T-helper 1 cell treated with Interleukin-12 subunit alpha and Interleukin-12 subunit beta and Interleukin-4 antibody, amounts not matched to agents 30 μg/mL and 1 μg/mL, for 36 hours (primary cell): ENCODE results near the gene TNP1.

Experiments
- H3K27ac Mint-ChIP-seq: one replicate; pipeline ENCODE4 v1.8.0; 2021; ENCODE audit warnings: mild to moderate bottlenecking, mixed read lengths
- H3K27me3 Mint-ChIP-seq: one replicate; pipeline ENCODE4 v1.8.0; 2021; ENCODE audit warnings: low read depth, mixed read lengths
- H3K36me3 Mint-ChIP-seq: one replicate; pipeline ENCODE4 v1.8.0; 2021; ENCODE audit warnings: low read depth, mixed read lengths
- H3K4me1 Mint-ChIP-seq: one replicate; pipeline ENCODE4 v1.8.0; 2021; ENCODE audit warnings: low read depth, mixed read lengths
- H3K4me3 Mint-ChIP-seq: one replicate; pipeline ENCODE4 v1.8.0; 2021; ENCODE audit warnings: mild to moderate bottlenecking, moderate library complexity, mixed read lengths
- H3K9me3 Mint-ChIP-seq: one replicate; pipeline ENCODE4 v1.8.0; 2021; ENCODE audit warnings: mixed read lengths

The TNP1 gene, protein sequence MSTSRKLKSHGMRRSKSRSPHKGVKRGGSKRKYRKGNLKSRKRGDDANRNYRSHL

DNA sequence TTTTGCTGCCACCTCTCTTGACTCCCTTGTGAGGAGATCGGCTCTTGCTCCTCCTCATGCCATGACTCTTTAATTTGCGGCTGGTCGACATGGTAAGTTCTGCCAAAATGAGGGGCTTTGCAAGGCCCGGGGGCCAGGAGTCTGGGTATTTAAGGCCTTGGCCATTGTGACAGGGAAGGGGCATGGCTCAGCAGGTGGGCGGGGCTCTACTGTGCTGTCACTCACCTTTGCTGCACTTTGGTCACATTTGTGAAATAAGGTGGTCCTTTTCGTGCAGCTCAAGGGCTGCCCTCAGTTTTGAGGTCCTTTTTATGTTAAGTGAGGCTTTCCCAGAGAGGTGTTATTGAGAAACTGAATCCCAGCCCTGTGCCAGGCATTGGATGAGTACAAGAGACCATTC is at the start of gene TNP1:
TSS of gene TNP1 (minus strand) at position 121 of the 400 bp plus-strand sequence. CDS start at position 91, 30 bp downstream.
- Mint-ChIP-seq H3K27ac (peak within 1 kb of the TSS; percentile 93), H3K27me3 (no peaks in the 10 kb centered on the region), H3K4me3 (no peak within 1 kb of the TSS), H3K36me3 (no peaks in the 10 kb centered on the region), H3K4me1 (peaks cover 37% of the 10 kb centered on the region), H3K9me3 (no peaks in the 10 kb centered on the region)

GRCh38 chr2:216908300-216908699 is 48.4 kb upstream of the TNP1 start:
- Mint-ChIP-seq H3K36me3 (peaks cover 7% of the 10 kb centered on the region), H3K27ac (no peak overlapping the region), H3K27me3 (peaks cover 9% of the 10 kb centered on the region), H3K4me3 (no peak overlapping the region), H3K9me3 (peaks cover 11% of the 10 kb centered on the region), H3K4me1 (peaks cover 13% of the 10 kb centered on the region)

DNA sequence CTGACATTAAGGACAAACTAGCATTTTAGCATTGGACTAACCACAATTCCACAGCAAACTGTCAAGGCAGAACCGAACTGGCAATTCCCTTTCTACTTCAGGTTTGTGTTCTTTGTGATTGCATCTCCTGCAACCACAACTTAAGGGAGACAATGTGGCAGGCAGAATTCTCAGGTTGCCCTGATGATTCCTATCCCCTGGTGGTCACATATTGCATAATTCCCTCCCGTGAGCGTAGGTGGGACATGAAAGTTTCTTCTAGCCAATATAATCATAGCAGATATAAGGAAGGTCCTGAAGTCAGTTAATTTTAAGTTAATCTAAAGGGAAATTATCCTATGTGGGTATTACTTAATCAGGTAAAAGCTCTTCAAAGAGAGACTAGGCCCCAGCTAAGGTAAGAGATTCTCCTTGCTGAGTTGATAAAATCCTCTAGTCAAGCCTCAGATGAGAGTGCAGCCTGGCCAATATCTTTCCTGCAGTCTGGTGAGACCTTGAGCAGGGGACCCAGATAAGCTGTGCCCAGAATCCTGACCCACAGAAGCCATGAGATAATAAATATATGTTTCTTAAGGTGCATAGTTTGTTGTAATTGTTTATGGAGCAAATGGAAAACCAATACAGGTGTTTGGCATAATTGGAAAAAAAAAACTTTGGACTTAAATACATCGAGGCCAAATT is 45.9 kb upstream of the TNP1 start:
- H3K4me1 Mint-ChIP-seq = peaks cover 13% of the 10 kb centered on the region
- peaks cover 21% of the 10 kb centered on the region for H3K9me3 Mint-ChIP-seq
- H3K27ac Mint-ChIP-seq = no peak overlapping the region

DNA sequence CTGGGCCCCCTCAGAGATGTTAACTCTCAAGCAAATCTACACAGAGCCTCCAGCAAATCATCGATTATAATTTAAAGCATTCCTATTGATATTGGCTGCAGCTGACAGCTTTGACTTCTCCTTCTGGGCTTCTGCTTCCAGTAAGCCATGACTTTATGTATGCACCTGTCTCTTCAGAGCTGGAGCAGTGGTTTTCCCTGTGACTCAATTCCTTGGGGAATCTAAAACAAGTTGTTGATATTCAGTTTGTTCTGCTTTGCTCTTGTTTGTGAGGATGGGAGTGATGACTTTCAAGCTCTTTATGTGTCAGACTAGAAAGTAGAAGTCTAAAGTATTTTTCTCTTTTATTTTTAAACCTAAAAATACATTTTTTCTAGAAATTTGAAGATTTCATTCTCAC is 45.1 kb upstream of the TNP1 start:
- Mint-ChIP-seq H3K4me3 (no peak overlapping the region), H3K27ac (no peak overlapping the region), H3K9me3 (peaks cover 27% of the 10 kb centered on the region), H3K4me1 (peaks cover 13% of the 10 kb centered on the region), H3K27me3 (peaks cover 14% of the 10 kb centered on the region), H3K36me3 (peaks cover 11% of the 10 kb centered on the region)

More for the DNA sequence above, 45.9 kb upstream of the TNP1 start:
- Mint-ChIP-seq H3K4me3 (no peak overlapping the region), H3K36me3 (peaks cover 11% of the 10 kb centered on the region), H3K27me3 (peaks cover 9% of the 10 kb centered on the region)

- peaks cover 13% of the 10 kb centered on the region for H3K4me1 Mint-ChIP-seq
- H3K27ac Mint-ChIP-seq = no peak overlapping the region
- peaks cover 16% of the 10 kb centered on the region for H3K27me3 Mint-ChIP-seq
- H3K36me3 Mint-ChIP-seq = peaks cover 11% of the 10 kb centered on the region
- peak overlapping the region; percentile 15 for H3K4me3 Mint-ChIP-seq
- peaks cover 30% of the 10 kb centered on the region for H3K9me3 Mint-ChIP-seq
Measured at GRCh38 chr2:216904554-216904953, 44.7 kb upstream of the TNP1 start.

- H3K36me3 Mint-ChIP-seq = peaks cover 11% of the 10 kb centered on the region
- no peak overlapping the region for H3K27ac Mint-ChIP-seq
- no peak overlapping the region for H3K4me3 Mint-ChIP-seq
Measured at GRCh38 chr2:216903470-216903869, 43.6 kb upstream of the TNP1 start.

GRCh38 chr2:216901273-216901672 is 41.4 kb upstream of the TNP1 start:
- H3K4me1 Mint-ChIP-seq = peaks cover 19% of the 10 kb centered on the region
- H3K27ac Mint-ChIP-seq = no peak overlapping the region
- H3K36me3 Mint-ChIP-seq = peaks cover 13% of the 10 kb centered on the region
- peaks cover 16% of the 10 kb centered on the region for H3K27me3 Mint-ChIP-seq
- H3K9me3 Mint-ChIP-seq = peaks cover 33% of the 10 kb centered on the region
- H3K4me3 Mint-ChIP-seq = no peak overlapping the region

More at GRCh38 chr2:216903470-216903869, 43.6 kb upstream of the TNP1 start:
- Mint-ChIP-seq H3K9me3 (peaks cover 30% of the 10 kb centered on the region), H3K4me1 (peaks cover 13% of the 10 kb centered on the region), H3K27me3 (peaks cover 16% of the 10 kb centered on the region)

DNA sequence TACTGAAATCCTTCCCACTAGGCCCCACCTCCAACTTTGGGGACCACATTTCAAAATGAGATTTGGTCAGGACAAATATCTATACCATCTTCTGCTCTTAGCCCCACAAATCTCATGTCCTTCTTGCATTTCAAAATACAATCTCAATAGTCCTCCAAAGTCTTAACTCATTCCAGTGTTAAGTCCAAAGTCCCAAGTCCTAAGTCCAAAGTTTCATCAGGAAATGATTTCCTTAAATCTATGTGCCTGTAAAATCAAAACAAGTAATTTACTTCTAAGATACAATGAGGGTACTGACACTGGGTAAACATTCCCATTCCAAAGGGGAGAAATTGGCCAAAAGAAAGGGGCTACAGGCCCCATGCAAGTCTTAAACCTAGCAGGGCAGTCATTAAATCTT is 40.5 kb upstream of the TNP1 start:
- Mint-ChIP-seq H3K36me3 (peaks cover 13% of the 10 kb centered on the region), H3K27me3 (peaks cover 16% of the 10 kb centered on the region), H3K27ac (no peak overlapping the region), H3K4me1 (peaks cover 15% of the 10 kb centered on the region), H3K4me3 (no peak overlapping the region), H3K9me3 (peaks cover 33% of the 10 kb centered on the region)

DNA sequence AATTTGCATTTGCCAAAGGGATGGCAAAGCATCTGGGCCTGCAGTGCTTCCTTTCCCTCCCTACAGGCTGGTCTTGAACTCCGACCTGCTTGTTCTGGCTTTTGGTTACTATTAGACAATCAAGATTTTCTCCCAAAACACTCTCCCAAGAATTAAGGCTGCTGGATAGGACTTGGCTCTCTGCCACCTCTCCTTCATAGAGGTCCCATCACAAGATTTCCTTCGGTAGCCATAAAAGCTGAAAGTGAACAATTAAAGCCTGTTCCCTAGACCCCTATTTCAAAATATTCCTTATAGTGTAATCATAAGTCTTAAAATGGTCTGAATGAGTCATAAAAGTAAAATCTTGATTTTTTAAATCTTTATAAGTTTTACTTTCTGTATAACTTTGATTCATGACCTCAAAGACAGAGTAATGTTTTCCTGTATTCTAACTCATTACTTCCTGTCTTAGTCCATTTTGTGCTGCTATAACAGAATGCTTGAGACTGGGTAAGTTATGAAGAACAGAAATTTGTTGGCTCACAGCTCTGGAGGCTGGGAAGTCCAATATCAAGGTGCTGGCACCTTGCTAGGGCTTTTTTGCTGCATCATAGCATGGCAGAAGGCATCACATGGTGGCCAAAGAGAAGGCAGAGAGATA is 37.8 kb upstream of the TNP1 start:
- Mint-ChIP-seq H3K9me3 (peaks cover 15% of the 10 kb centered on the region), H3K27ac (no peak overlapping the region), H3K27me3 (peaks cover 8% of the 10 kb centered on the region), H3K4me3 (no peak overlapping the region), H3K36me3 (peaks cover 4% of the 10 kb centered on the region), H3K4me1 (peaks cover 5% of the 10 kb centered on the region)

GRCh38 chr2:216890138-216890537 is 30.3 kb upstream of the TNP1 start:
- H3K9me3 Mint-ChIP-seq = no peaks in the 10 kb centered on the region
- no peak overlapping the region for H3K27ac Mint-ChIP-seq
- no peaks in the 10 kb centered on the region for H3K4me1 Mint-ChIP-seq
- peaks cover 17% of the 10 kb centered on the region for H3K27me3 Mint-ChIP-seq
- H3K36me3 Mint-ChIP-seq = no peaks in the 10 kb centered on the region
- no peak overlapping the region for H3K4me3 Mint-ChIP-seq

- H3K36me3 Mint-ChIP-seq = no peaks in the 10 kb centered on the region
- H3K9me3 Mint-ChIP-seq = no peaks in the 10 kb centered on the region
- H3K4me1 Mint-ChIP-seq = no peaks in the 10 kb centered on the region
- H3K4me3 Mint-ChIP-seq = no peak overlapping the region
- H3K27me3 Mint-ChIP-seq = peaks cover 17% of the 10 kb centered on the region
- H3K27ac Mint-ChIP-seq = no peak overlapping the region
Measured at GRCh38 chr2:216888887-216889622, 29.2 kb upstream of the TNP1 start.

DNA sequence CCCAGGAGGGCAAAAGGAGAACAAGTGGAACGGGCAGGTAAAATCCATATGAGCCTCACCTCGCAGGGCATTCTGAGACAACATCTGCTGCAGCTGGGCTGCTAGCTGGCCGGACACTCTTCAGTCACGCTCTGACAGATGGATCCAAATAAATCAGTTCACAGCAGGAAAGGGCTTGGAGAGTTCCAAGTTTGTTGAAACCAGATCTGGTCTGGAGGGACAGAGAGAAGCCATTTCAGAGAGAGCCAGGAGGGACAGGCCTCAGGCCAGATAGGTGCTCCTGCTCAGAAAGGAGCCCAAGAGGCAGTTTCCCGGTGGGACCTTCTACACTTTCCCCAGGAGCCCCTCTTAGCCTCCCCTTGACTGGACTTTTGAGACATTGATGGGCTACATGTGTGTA is 28.2 kb upstream of the TNP1 start:
- no peaks in the 10 kb centered on the region for H3K4me1 Mint-ChIP-seq
- peaks cover 17% of the 10 kb centered on the region for H3K27me3 Mint-ChIP-seq
- no peaks in the 10 kb centered on the region for H3K36me3 Mint-ChIP-seq
- H3K9me3 Mint-ChIP-seq = no peaks in the 10 kb centered on the region
- H3K4me3 Mint-ChIP-seq = no peak overlapping the region
- H3K27ac Mint-ChIP-seq = no peak overlapping the region

DNA sequence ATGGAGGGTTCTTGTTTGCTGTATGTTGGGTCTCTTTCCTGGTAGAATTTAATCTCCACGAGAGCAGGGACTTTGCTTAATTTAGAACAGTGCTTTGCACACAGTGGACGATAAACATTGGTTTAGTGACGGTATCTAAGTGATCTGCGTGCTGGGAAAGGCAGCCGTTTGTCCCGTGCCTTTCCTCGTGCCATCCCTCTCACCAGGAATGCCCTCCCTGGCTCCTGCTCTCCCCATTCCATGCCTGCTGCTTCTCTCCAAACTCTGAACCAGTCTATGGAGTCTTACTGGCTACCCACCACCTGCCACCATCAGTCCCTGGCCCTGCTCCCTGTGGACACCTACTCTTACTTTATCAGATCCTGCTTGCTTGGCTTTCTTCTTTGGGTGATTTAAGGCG is 27.3 kb upstream of the TNP1 start:
- Mint-ChIP-seq H3K4me3 (no peak overlapping the region), H3K27me3 (peaks cover 17% of the 10 kb centered on the region), H3K9me3 (no peaks in the 10 kb centered on the region), H3K36me3 (no peaks in the 10 kb centered on the region), H3K4me1 (no peaks in the 10 kb centered on the region), H3K27ac (no peak overlapping the region)

DNA sequence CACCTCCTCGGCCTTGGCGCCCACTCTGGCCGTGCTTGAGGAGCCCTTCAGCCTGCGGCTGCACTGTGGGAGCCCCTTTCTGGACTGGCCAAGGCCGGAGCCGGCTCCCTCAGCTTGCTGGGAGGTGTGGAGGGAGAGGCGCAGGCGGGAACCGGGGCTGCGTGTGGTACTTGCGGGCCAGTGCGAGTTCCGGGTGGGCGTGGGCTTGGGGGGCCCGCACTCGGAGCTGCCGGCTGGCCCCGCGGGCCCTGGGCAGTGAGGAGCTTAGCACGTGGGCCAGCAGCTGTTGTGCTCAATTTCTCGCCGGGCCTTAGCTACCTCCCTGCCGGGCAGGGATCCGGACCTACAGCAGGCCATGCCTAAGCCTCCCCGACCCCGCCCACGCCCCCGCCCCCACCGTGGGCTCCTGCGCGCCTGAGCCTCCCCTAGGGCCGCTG is 25.3 kb upstream of the TNP1 start:
- Mint-ChIP-seq H3K36me3 (peaks cover 2% of the 10 kb centered on the region), H3K27ac (no peak overlapping the region), H3K27me3 (peaks cover 4% of the 10 kb centered on the region), H3K4me3 (no peak overlapping the region), H3K9me3 (no peaks in the 10 kb centered on the region), H3K4me1 (peaks cover 10% of the 10 kb centered on the region)
